GM12874 (cell line): ENCODE results near the gene OR5B3.

Experiments used
- CTCF ChIP-seq: IDR thresholded peaks from 2 replicates; pipeline ENCODE4 v1.5.1; 2011; ENCODE audit warnings: low read depth, mild to moderate bottlenecking, control low read depth, low read length, moderate library complexity; ENCODE audit not compliant: insufficient read depth

The OR5B3 gene

GRCh38 chr11:58358969-58359368 lies 47.7 kb downstream of the OR5B3 start, which contains the start of gene OR5B17:
OR5B17 (minus strand) TSS chr11:58359069; CDS start chr11:58359069, 0 bp downstream.
- TF ChIP-seq CTCF: no peak

- TF ChIP-seq CTCF: no peak
Measured at GRCh38 chr11:58354727-58355126, 51.9 kb downstream of the OR5B3 start.
